ENCODE measurements around the gene ADAMTS4. TPM values are rescaled to one million over a fixed set of nuclear protein-coding genes. Genes with fewer than 3 reads are reported as not detected.
"Not testable (repeated sequence)": the region's sequence is repeated elsewhere in the genome, so short reads cannot be mapped to it uniquely, and the experiment has no call there.

The ADAMTS4 gene
- total and polyA plus RNA-seq, 12 donors, result 1.7 to 86.1 (median 13.2) TPM

DNA sequence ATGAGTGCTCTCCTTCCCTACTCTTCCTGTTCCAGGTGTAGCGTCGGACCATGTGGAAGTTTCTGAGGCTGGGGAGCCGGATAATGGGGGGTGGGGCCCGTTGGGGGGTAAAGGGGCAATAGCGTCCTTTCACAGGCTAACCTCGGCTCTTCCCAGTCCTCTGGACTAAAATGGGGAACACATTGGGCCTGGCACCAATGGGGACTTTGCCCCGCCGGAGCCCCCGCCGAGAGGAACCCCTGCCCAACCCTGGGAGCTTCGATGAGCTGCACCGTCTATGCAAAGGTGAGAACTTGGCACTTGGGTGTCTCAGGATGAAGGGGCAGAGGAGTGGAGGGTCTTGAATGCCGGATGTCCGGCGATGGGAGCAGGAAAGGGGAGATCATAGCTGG, 27.5 kb upstream of the ADAMTS4 start:
- WGBS, 2 donors, result 3 to 7% methylated on average over 15 of the region's 15 CpGs
- ATAC-seq, result peak in 4 of 8 donors; percentile 0 to 15 (median 6)
- no peaks in the 10 kb centered on the region for H3K9me3 ChIP-seq
- peaks cover 0 to 35% (median 25%) of the 10 kb centered on the region in 9 donors for H3K36me3 ChIP-seq
- DNase-seq, result no peak
- peaks cover 6 to 30% (median 25%) of the 10 kb centered on the region in 9 donors for H3K4me1 ChIP-seq
- intact Hi-C loops (cut with DNase I), result loop anchor here (1.0 to 10.0 kb wide), 11 partner anchors 24 to 158 kb away; partner anchors contain the start of genes SDHC (in 4 of the 10), CFAP126 (in 3 of the 10) and NDUFS2 (in 2 of the 10)
- no peak for TF ChIP-seq CTCF (IDR thresholded peaks at IDR 0.05)
- H3K27ac ChIP-seq, result peak overlapping the region; percentile 51 to 92 (median 86)
- peak overlapping the region; percentile 50 to 94 (median 68) for H3K4me3 ChIP-seq
- no peaks in the 10 kb centered on the region for H3K27me3 ChIP-seq

DNA sequence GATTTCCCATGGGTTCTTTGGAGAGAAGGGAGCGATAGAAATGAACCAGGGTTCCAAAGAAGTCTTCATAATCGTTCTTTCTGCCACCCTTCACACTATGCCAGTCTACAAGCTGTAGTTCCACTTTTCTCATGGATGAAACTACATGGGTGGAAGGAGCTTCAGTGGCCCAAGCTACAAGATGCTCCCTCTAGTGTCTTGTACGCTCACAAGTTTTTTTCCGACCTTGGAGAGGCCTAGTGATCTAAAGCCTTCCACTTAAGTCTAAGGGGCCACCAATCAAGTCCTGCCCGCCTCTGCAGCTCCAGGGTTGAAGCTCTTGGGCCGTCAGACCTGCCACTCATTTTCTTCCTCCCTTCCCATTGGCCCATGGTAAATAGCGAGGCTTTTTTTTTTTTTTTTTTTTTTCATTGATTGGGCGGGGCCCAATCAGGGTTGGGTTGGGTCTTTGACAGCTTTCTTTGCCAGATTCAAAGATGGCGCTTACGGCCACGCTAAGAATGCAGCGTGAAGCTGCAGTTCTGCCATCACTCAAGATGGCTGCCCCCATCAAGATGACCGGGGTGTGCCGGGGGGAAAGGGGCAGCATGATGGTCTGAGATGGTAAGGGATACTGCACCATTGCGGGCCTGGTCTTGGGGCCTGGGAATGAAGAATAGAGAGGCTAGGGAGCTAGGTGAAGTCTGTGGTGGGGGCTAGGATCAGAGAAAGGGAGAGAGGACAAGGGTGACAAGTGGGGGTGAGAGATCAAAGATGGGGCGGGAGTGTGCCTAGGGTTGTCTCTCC, 26.9 kb upstream of the ADAMTS4 start, which contains the start of gene TOMM40L:
TSS of gene TOMM40L (plus strand) at position 527 of the 786 bp plus-strand sequence. CDS start 430 bp downstream, outside the sequence.
- no peaks in the 10 kb centered on the region for H3K27me3 ChIP-seq
- peaks cover 0 to 30% (median 25%) of the 10 kb centered on the region in 9 donors for H3K36me3 ChIP-seq
- peak; percentile 85 to 95 for DNase-seq
- intact Hi-C loops (cut with DNase I), result loop anchor here (1.0 to 10.0 kb wide), 11 partner anchors 23 to 159 kb away; partner anchors contain the start of genes SDHC (in 4 of the 10), CFAP126 (in 3 of the 10) and NDUFS2 (in 2 of the 10)
- ATAC-seq, result peak; percentile 95 to 97 (median 96)
- peak within 1 kb of the TSS; percentile 51 to 92 (median 86) for H3K27ac ChIP-seq
- H3K4me1 ChIP-seq, result peaks cover 6 to 30% (median 25%) of the 10 kb centered on the region in 9 donors
- H3K4me3 ChIP-seq, result peak within 1 kb of the TSS; percentile 50 to 94 (median 68)
- H3K9me3 ChIP-seq, result no peaks in the 10 kb centered on the region
- 5 to 6% methylated on average over 16 of the region's 16 CpGs for WGBS, 2 donors
- peak; percentile 17 to 76 (median 57) for TF ChIP-seq CTCF (IDR thresholded peaks at IDR 0.05)

GRCh38 chr1:161225178-161225533, 26.3 kb upstream of the ADAMTS4 start:
- no peak overlapping the region for H3K4me3 ChIP-seq
- no peaks in the 10 kb centered on the region for H3K27me3 ChIP-seq
- no peak for TF ChIP-seq CTCF (IDR thresholded peaks at IDR 0.05)
- DNase-seq (no peak), ATAC-seq (peak in 2 of 8 donors; percentile 0 to 1)
- peaks cover 0 to 24% (median 20%) of the 10 kb centered on the region in 9 donors for H3K36me3 ChIP-seq
- H3K9me3 ChIP-seq, result no peaks in the 10 kb centered on the region
- intact Hi-C loops (cut with DNase I), result loop anchor here (5.0 to 10.0 kb wide), 6 partner anchors 33 to 160 kb away; partner anchors contain the start of genes CFAP126 (in 3 of the 10) and SDHC (in 3 of the 10)
- H3K27ac ChIP-seq, result peak overlapping the region in 9 of 10 donors; percentile 42 to 89 (median 65)
- peaks cover 6 to 30% (median 25%) of the 10 kb centered on the region in 9 donors for H3K4me1 ChIP-seq
- WGBS, 2 donors, result 62 to 71% methylated on average over 7 of the region's 7 CpGs

DNA sequence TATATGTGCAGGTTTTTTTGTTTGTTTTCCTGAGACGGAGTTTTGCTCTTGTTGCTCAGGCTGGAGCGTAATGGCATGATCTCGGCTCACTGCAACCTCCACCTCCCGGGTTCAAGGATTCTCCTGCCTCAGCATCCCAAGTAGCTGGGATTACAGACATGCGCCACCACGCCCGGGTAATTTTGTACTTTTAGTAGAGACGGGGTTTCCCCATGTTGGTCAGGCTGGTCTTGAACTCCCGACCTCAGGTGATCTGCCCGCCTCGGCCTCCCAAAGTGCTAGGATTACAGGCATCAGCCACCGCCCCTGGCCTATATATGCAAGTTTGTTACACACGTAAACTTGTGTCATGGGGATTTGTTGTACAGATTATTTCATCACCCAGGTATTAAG, 25.8 kb upstream of the ADAMTS4 start:
- Histone ChIP-seq H3K4me1 (peaks cover 6 to 30% (median 25%) of the 10 kb centered on the region in 9 donors), H3K27ac (peak overlapping the region in 5 of 10 donors; percentile 47 to 89 (median 66)), H3K36me3 (peaks cover 0 to 21% (median 16%) of the 10 kb centered on the region in 9 donors)
- H3K4me3 ChIP-seq, DNase-seq, ATAC-seq, H3K27me3 ChIP-seq, H3K9me3 ChIP-seq: not testable (repeated sequence)
- intact Hi-C loops (cut with DNase I), result loop anchor here (5.0 to 10.0 kb wide), 6 partner anchors 32 to 160 kb away; partner anchors contain the start of genes CFAP126 (in 3 of the 10) and SDHC (in 3 of the 10)
- 92 to 95% methylated on average over 13 of the region's 13 CpGs for WGBS, 2 donors

Data from heart right ventricle (tissue), 16 donors.